Upper lobe of left lung (tissue), 6 donors: ENCODE results near the gene AGAP1. TPM values are rescaled to one million over a fixed set of nuclear protein-coding genes. Genes with fewer than 3 reads are reported as not detected.

ENCODE experiments used
- ATAC-seq, 2 donors: fragments of 200-7000 bp; cut with Tn5 transposase; one replicate each; pipeline ENCODE4 v1.9.1; 2022; ENCODE audit warnings: mild to moderate bottlenecking in 2 of 2, moderate library complexity in 2 of 2; ENCODE audit not compliant: low FRiP score in 2 of 2
- DNase-seq, 2 donors: peaks; one replicate each; pipeline ENCODE4 v3.0.0-alpha.2; 2019 to 2020
- H3K27ac ChIP-seq, 4 donors: fragments of 200-600 bp; sonication (generic); one replicate each; pipeline ENCODE4 v1.5.1; 2016 to 2019
- H3K27me3 ChIP-seq, 4 donors: fragments of 200-600 bp; sonication (generic); one replicate each; pipeline ENCODE4 v1.5.1; 2017 to 2019
- H3K36me3 ChIP-seq, 4 donors: fragments of 200-600 bp; sonication (generic); one replicate each; pipeline ENCODE4 v1.5.1; 2016 to 2019
- H3K4me1 ChIP-seq, 4 donors: fragments of 200-600 bp; sonication (generic); one replicate each; pipeline ENCODE4 v1.5.1; 2018 to 2019
- H3K4me3 ChIP-seq, 4 donors: fragments of 200-600 bp; sonication (generic); one replicate each; pipeline ENCODE4 v1.5.1; 2017 to 2019; ENCODE audit warnings: mild to moderate bottlenecking in 2 of 4, moderate library complexity in 1 of 4
- H3K9me3 ChIP-seq, 4 donors: fragments of 200-600 bp; sonication (generic); one replicate each; pipeline ENCODE4 v1.5.1; 2018 to 2019
- CTCF ChIP-seq, 6 experiments: fragments of 450-650 bp in 4 of 6; fragments of 200-600 bp in 2 of 6; sonication (generic) in 2 of 6; IDR thresholded peaks; one replicate each; pipeline ENCODE4 v1.5.1; 2016 to 2019; ENCODE audit warnings: antibody characterized with exemption in 6 of 6
- EP300 ChIP-seq, 4 donors: sonication (generic); formaldehyde crosslinking; IDR thresholded peaks; one replicate each; pipeline ENCODE4 v1.5.1; 2017; ENCODE audit warnings: antibody characterized with exemption in 4 of 4, control low read depth in 2 of 4
- POLR2A ChIP-seq, 4 donors: fragments of 450-650 bp; IDR thresholded peaks; one replicate each; pipeline ENCODE4 v1.5.1; 2016 to 2017; ENCODE audit warnings: antibody characterized with exemption in 4 of 4, mild to moderate bottlenecking in 2 of 4
- POLR2AphosphoS5 ChIP-seq, 2 donors: sonication (generic); formaldehyde crosslinking; IDR thresholded peaks; one replicate each; pipeline ENCODE4 v1.5.1; 2017; ENCODE audit warnings: antibody characterized with exemption in 2 of 2
- WGBS, 2 donors: methylation state at CpG; one replicate each; pipeline ENCODE4 v1.1.5; 2017 to 2018; 5-methylcytosine and 5-hydroxymethylcytosine counted together
- total RNA-seq, 6 donors: library from RNA; depleted of rRNA in 4 of 6; stranded (reverse); fragments of >200 nt in 4 of 6; gene quantifications; one replicate each; pipeline versions ENCODE4 v1.1.0 to v1.2.1, GENCODE V29; 2016 to 2021
- donor health status: DM: no; HTN: no; CAD: no; lungs with moderate emphysema.
- donor health status: DM: no; HTN: yes; CAD: no; lungs with severe emphysema.

AGAP1 gene
- total RNA-seq, 6 donors from 2014 or later: 25.5 to 45.1 (median 30.7) TPM

- peaks cover 44 to 65% (median 52%) of the 10 kb centered on the region in 4 donors for H3K4me1 ChIP-seq
- peak in 1 of 2 donors; percentile 74 for DNase-seq
- H3K36me3 ChIP-seq: no peaks in the 10 kb centered on the region
- no peak for ATAC-seq
- H3K27me3 ChIP-seq: peaks cover 4 to 76% (median 55%) of the 10 kb centered on the region in 4 donors
- WGBS, 2 donors: 3 to 4% methylated on average over 22 to 46 of the region's 67 CpGs
- H3K27ac ChIP-seq: no peak overlapping the region
- H3K9me3 ChIP-seq: no peaks in the 10 kb centered on the region
- TF ChIP-seq EP300 (IDR thresholded peaks at IDR 0.05) (no peak), CTCF (IDR thresholded peaks at IDR 0.05) (no peak), POLR2AphosphoS5 (IDR thresholded peaks at IDR 0.05) (no peak), POLR2A (IDR thresholded peaks at IDR 0.05) (no peak)
- peak overlapping the region in 3 of 4 donors; percentile 17 to 40 (median 30) for H3K4me3 ChIP-seq
Measured at GRCh38 chr2:236164201-236164924, 670.5 kb downstream of the AGAP1 start.

- TF ChIP-seq POLR2A (IDR thresholded peaks at IDR 0.05): no peak
- TF ChIP-seq EP300 (IDR thresholded peaks at IDR 0.05): no peak
- no peak for TF ChIP-seq CTCF (IDR thresholded peaks at IDR 0.05)
- TF ChIP-seq POLR2AphosphoS5 (IDR thresholded peaks at IDR 0.05): no peak
- no peak overlapping the region for H3K27ac ChIP-seq
- ATAC-seq: no peak
- H3K27me3 ChIP-seq: peaks cover 4 to 78% (median 56%) of the 10 kb centered on the region in 4 donors
- WGBS, 2 donors: 33 to 35% methylated on average over 18 of the region's 18 CpGs
- peaks cover 44 to 60% (median 50%) of the 10 kb centered on the region in 4 donors for H3K4me1 ChIP-seq
- peak overlapping the region in 2 of 4 donors; percentile 30 to 40 for H3K4me3 ChIP-seq
- DNase-seq: no peak
- no peaks in the 10 kb centered on the region for H3K36me3 ChIP-seq
- H3K9me3 ChIP-seq: no peaks in the 10 kb centered on the region
Measured at GRCh38 chr2:236164925-236165841, 671.3 kb downstream of the AGAP1 start.

- H3K27me3 ChIP-seq: peaks cover 4 to 83% (median 58%) of the 10 kb centered on the region in 4 donors
- H3K4me3 ChIP-seq: peak overlapping the region in 3 of 4 donors; percentile 18 to 32 (median 25)
Measured at GRCh38 chr2:236165842-236166795, 672.3 kb downstream of the AGAP1 start.

More at GRCh38 chr2:236165842-236166795, 672.3 kb downstream of the AGAP1 start:
- H3K9me3 ChIP-seq: no peaks in the 10 kb centered on the region
- DNase-seq: peak in 1 of 2 donors; percentile 82
- H3K4me1 ChIP-seq: peaks cover 44 to 60% (median 50%) of the 10 kb centered on the region in 4 donors
- H3K36me3 ChIP-seq: no peaks in the 10 kb centered on the region
- TF ChIP-seq CTCF (IDR thresholded peaks at IDR 0.05) (no peak), POLR2A (IDR thresholded peaks at IDR 0.05) (no peak), POLR2AphosphoS5 (IDR thresholded peaks at IDR 0.05) (no peak), EP300 (IDR thresholded peaks at IDR 0.05) (no peak)
- no peak overlapping the region for H3K27ac ChIP-seq
- ATAC-seq: no peak
- WGBS, 2 donors: 11 to 23% methylated on average over 23 to 46 of the region's 58 CpGs
